HG03045 (cell line): ENCODE results near the gene RBFOX2.
"Not testable (repeated sequence)": the region's sequence is repeated elsewhere in the genome, so short reads cannot be mapped to it uniquely, and the experiment has no call there.

Source experiments
- ATAC-seq: cut with Tn5 transposase; IDR thresholded peaks from one replicate; pipeline ENCODE4 v1.9.1; 2021; ENCODE audit warnings: mild to moderate bottlenecking, moderate library complexity; ENCODE audit not compliant: unreplicated experiment

The RBFOX2 gene

GRCh38 chr22:35795476-35795875 is 233.1 kb downstream of the RBFOX2 start:
- no peak for ATAC-seq

GRCh38 chr22:35792506-35792905 is 236.1 kb downstream of the RBFOX2 start:
- ATAC-seq, result no peak

GRCh38 chr22:35791788-35792187 is 236.8 kb downstream of the RBFOX2 start:
- ATAC-seq, result not testable (repeated sequence)

GRCh38 chr22:35785181-35785923 is 243.3 kb downstream of the RBFOX2 start:
- ATAC-seq, result no peak

GRCh38 chr22:35784633-35785032 is 244.0 kb downstream of the RBFOX2 start:
- no peak for ATAC-seq

- ATAC-seq, result no peak
These were observed 244.5 kb downstream of the RBFOX2 start for GRCh38 chr22:35783943-35784614.

- ATAC-seq, result no peak
These were observed 246.1 kb downstream of the RBFOX2 start for GRCh38 chr22:35782504-35782903.

GRCh38 chr22:35781898-35782297 is 246.7 kb downstream of the RBFOX2 start:
- no peak for ATAC-seq

- ATAC-seq, result no peak
These were observed 251.2 kb downstream of the RBFOX2 start for GRCh38 chr22:35777335-35777975.

GRCh38 chr22:35775339-35775738 is 253.3 kb downstream of the RBFOX2 start:
- ATAC-seq, result no peak

- ATAC-seq, result no peak
These were observed 258.6 kb downstream of the RBFOX2 start for GRCh38 chr22:35769974-35770373.

- no peak for ATAC-seq
These were observed 261.7 kb downstream of the RBFOX2 start for GRCh38 chr22:35766654-35767580.

GRCh38 chr22:35761037-35761436 is 267.6 kb downstream of the RBFOX2 start:
- ATAC-seq, result no peak

- no peak for ATAC-seq
These were observed 270.2 kb downstream of the RBFOX2 start for GRCh38 chr22:35758394-35758793.

GRCh38 chr22:35756722-35757121 is 271.9 kb downstream of the RBFOX2 start:
- ATAC-seq, result no peak

- ATAC-seq, result no peak
These were observed 273.9 kb downstream of the RBFOX2 start for GRCh38 chr22:35754761-35755160.

GRCh38 chr22:35752863-35753189 is 275.8 kb downstream of the RBFOX2 start:
- ATAC-seq, result no peak

GRCh38 chr22:35752006-35752862 is 276.4 kb downstream of the RBFOX2 start:
- no peak for ATAC-seq

- no peak for ATAC-seq
These were observed 278.8 kb downstream of the RBFOX2 start for GRCh38 chr22:35749808-35750207.
